ENCODE data around the gene GALNT11. TPM values are rescaled to one million over a fixed set of nuclear protein-coding genes. Genes with fewer than 3 reads are reported as not detected.
A peak's percentile ranks its signal among the peaks of the same experiment; 100 is the strongest.

GALNT11 gene
- total and polyA plus RNA-seq, 4 experiments from 2014 or later = 19.1 to 36.5 (median 29.5) TPM

DNA sequence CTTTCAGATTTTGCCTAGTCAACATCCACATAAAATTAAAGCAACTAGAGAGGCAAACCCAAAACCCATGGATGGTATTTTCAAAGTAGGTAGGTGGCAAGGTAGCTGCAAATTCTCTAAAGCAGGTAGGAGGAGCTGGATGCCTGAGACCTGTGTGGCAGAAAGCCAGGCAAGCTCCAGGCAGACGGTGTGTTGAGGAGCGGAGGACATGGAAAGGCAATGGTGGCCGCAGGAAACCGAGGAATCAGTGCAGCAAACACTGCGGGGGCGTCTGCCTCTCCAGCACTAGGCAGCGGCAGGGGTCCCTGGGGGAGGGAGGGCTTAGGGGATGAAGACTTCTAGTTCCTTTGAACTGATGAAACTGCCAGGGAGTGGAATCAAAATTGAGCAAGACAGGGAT lies 101.3 kb downstream of the GALNT11 start:
- Mint-ChIP-seq H3K27me3 (no peaks in the 10 kb centered on the region), H3K4me1 (peaks cover 10 to 15% (median 14%) of the 10 kb centered on the region in 4 donors), H3K36me3 (peaks cover 70% of the 10 kb centered on the region in 2 donors), H3K27ac (peak overlapping the region in 2 of 7 donors; percentile 62), H3K4me3 (no peak overlapping the region), H3K9me3 (peaks cover 4 to 19% (median 12%) of the 10 kb centered on the region in 8 donors)
- Histone ChIP-seq H3K9me3 (ENCODE audit: control insufficient read depth in 1 of 2, low read length in 2 of 2) (no peaks in the 10 kb centered on the region), H3K4me1 (ENCODE audit: insufficient read depth, low read length) (peaks cover 7% of the 10 kb centered on the region), H3K27me3 (ENCODE audit: insufficient read depth, low read length) (no peaks in the 10 kb centered on the region), H3K36me3 (ENCODE audit: insufficient read depth, low read length) (peaks cover 14% of the 10 kb centered on the region), H3K4me3 (ENCODE audit: low read length in 2 of 2) (no peak overlapping the region), H3K27ac (ENCODE audit: low read depth, low read length) (no peak overlapping the region)
- CTCF ChIA-PET (ENCODE audit: partially characterized antibody) = no interaction called here
- intact Hi-C loops (cut with micrococcal nuclease) = no loop called here
- POLR2A ChIA-PET (ENCODE audit: partially characterized antibody) = no interaction called here
- DNase-seq = no peak

DNA sequence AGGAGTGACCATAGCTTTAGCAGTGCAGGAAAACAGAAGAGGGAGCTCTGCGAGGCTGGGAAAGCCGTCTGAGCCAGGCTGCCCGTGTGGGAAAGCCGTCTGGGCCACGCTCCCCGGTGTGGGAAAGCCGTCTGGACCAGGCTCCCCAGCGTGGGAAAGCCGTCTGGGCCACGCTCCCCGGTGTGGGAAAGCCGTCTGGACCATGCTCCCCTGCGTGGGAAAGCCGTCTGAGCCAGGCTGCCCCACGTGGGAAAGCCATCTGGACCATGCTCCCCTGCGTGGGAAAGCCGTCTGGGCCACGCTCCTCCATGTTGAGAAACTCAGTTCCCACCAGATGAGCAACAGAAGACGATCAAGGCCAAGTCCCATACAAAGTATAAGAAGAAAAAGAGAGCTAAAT lies 101.8 kb downstream of the GALNT11 start:
- Histone ChIP-seq H3K9me3 (ENCODE audit: control insufficient read depth in 1 of 2, low read length in 2 of 2) (no peaks in the 10 kb centered on the region), H3K36me3 (ENCODE audit: insufficient read depth, low read length) (peaks cover 12% of the 10 kb centered on the region), H3K4me3 (ENCODE audit: low read length in 2 of 2) (no peak overlapping the region), H3K27me3 (ENCODE audit: insufficient read depth, low read length) (no peaks in the 10 kb centered on the region), H3K27ac (ENCODE audit: low read depth, low read length) (no peak overlapping the region), H3K4me1 (ENCODE audit: insufficient read depth, low read length) (peaks cover 7% of the 10 kb centered on the region)
- intact Hi-C loops (cut with micrococcal nuclease) = no loop called here
- Mint-ChIP-seq H3K27me3 (no peaks in the 10 kb centered on the region), H3K9me3 (peaks cover 4 to 19% (median 12%) of the 10 kb centered on the region in 8 donors), H3K4me3 (no peak overlapping the region), H3K36me3 (peaks cover 67 to 69% of the 10 kb centered on the region in 2 donors), H3K27ac (peak overlapping the region in 3 of 7 donors; percentile 3 to 70 (median 62)), H3K4me1 (peaks cover 9 to 13% (median 11%) of the 10 kb centered on the region in 4 donors)
- no peak for DNase-seq
- ChIA-PET POLR2A (ENCODE audit: partially characterized antibody) (no interaction called here), CTCF (ENCODE audit: partially characterized antibody) (no interaction called here)

DNA sequence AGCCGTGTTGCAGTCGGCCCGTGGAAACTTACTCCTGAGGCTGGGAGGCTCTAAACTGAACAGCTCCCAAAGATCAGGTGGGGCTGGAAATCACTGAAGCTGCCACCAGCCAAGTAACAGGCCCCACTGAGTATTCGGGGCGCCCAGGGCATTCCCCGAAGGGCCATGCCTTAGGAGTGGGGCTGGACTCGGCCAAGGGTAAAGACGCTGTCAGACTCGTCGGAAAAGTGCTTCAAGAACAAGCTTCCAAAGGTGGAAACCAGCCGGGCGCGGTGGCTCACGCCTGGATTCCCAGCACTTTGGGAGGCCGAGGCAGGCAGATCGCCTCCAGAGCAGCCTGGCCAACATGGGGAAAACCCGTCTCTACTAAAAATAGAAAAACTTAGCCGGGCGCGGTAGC lies 102.8 kb downstream of the GALNT11 start:
- Mint-ChIP-seq H3K36me3 (peaks cover 58 to 62% of the 10 kb centered on the region in 2 donors), H3K4me3 (no peak overlapping the region), H3K27me3 (no peaks in the 10 kb centered on the region), H3K4me1 (peaks cover under 1 to 4% (median 2%) of the 10 kb centered on the region in 4 donors), H3K9me3 (peaks cover 4 to 19% (median 12%) of the 10 kb centered on the region in 8 donors), H3K27ac (no peak overlapping the region)
- H3K4me1 ChIP-seq (ENCODE audit: insufficient read depth, low read length) = no peaks in the 10 kb centered on the region
- ChIA-PET POLR2A (ENCODE audit: partially characterized antibody) (no interaction called here), CTCF (ENCODE audit: partially characterized antibody) (no interaction called here)
- no peaks in the 10 kb centered on the region for H3K27me3 ChIP-seq (ENCODE audit: insufficient read depth, low read length)
- peaks cover 12% of the 10 kb centered on the region for H3K36me3 ChIP-seq (ENCODE audit: insufficient read depth, low read length)
- no peak overlapping the region for H3K27ac ChIP-seq (ENCODE audit: low read depth, low read length)
- no peaks in the 10 kb centered on the region for H3K9me3 ChIP-seq (ENCODE audit: control insufficient read depth in 1 of 2, low read length in 2 of 2)
- no peak overlapping the region for H3K4me3 ChIP-seq (ENCODE audit: low read length in 2 of 2)
- DNase-seq = no peak
- intact Hi-C loops (cut with micrococcal nuclease) = no loop called here

DNA sequence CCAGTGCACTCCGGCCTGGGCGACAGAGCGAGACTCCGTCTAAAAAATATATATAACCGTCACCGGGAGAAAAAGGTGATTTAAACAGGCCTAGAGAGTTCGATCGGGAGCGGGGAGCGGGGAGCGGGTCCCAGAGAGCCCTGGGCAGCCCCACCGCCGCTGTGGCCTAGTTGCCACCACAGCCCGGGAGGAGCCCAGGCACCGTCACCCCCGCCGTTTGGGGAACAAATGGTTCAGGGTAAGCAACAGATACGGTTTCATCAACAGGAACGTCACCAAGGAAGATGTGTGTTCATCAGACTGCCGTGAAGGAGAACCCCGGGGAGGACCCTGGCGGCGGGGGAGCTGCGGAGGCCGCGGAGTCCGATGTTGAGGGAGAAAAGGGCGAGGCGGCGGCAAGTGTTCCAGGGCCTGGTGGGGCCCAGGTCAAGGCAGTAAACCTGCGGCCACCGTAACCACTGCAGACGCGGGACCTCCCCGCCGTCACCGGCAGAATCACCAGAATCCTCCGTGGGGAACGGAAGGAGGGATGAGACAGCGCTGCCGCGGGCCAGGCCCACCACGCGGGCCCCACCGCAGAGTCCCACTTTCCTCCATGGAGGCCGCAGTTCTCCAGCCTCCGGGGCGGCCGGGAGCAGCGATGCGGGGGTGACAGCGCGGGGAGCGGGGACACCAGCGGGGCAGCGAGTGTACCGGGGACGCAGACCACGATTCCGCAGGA lies 103.4 kb downstream of the GALNT11 start:
- peaks cover 0 to 4% (median under 1%) of the 10 kb centered on the region in 4 donors for H3K4me1 Mint-ChIP-seq
- no peaks in the 10 kb centered on the region for H3K4me1 ChIP-seq (ENCODE audit: insufficient read depth, low read length)
- H3K27me3 Mint-ChIP-seq = no peaks in the 10 kb centered on the region
- H3K36me3 ChIP-seq (ENCODE audit: insufficient read depth, low read length) = peaks cover 11% of the 10 kb centered on the region
- no peak overlapping the region for H3K27ac Mint-ChIP-seq
- no peaks in the 10 kb centered on the region for H3K27me3 ChIP-seq (ENCODE audit: insufficient read depth, low read length)
- ChIA-PET POLR2A (ENCODE audit: partially characterized antibody) (no interaction called here), CTCF (ENCODE audit: partially characterized antibody) (no interaction called here)
- no peak for DNase-seq
- intact Hi-C loops (cut with micrococcal nuclease) = no loop called here
- no peak overlapping the region for H3K4me3 Mint-ChIP-seq
- no peak overlapping the region for H3K27ac ChIP-seq (ENCODE audit: low read depth, low read length)
- H3K9me3 Mint-ChIP-seq = peaks cover 4 to 18% (median 12%) of the 10 kb centered on the region in 8 donors
- no peaks in the 10 kb centered on the region for H3K9me3 ChIP-seq (ENCODE audit: control insufficient read depth in 1 of 2, low read length in 2 of 2)
- H3K4me3 ChIP-seq (ENCODE audit: low read length in 2 of 2) = no peak overlapping the region
- H3K36me3 Mint-ChIP-seq = peaks cover 58 to 61% of the 10 kb centered on the region in 2 donors

DNA sequence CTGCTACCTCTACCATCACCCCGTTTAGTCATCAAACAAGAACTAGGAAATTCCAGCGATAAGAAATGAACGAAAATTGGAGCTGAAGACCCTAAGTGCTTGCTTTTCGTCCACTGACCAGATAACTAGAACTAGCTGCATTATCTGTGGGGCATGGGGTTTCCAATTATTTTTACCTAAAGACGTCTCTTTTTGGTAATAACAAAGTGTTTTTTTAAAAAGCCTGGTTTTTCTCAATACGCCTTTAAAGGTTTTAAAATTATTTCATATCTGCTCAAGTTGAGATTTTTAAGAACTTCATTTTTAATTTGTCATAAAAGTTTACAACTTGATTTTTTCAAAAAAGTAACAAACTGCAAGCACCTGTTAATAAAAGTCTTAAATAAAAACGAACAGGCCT lies 104.2 kb downstream of the GALNT11 start:
- Histone ChIP-seq H3K4me1 (ENCODE audit: insufficient read depth, low read length) (no peaks in the 10 kb centered on the region), H3K27ac (ENCODE audit: low read depth, low read length) (no peak overlapping the region), H3K36me3 (ENCODE audit: insufficient read depth, low read length) (peaks cover 8% of the 10 kb centered on the region), H3K9me3 (ENCODE audit: control insufficient read depth in 1 of 2, low read length in 2 of 2) (no peaks in the 10 kb centered on the region), H3K27me3 (ENCODE audit: insufficient read depth, low read length) (no peaks in the 10 kb centered on the region), H3K4me3 (ENCODE audit: low read length in 2 of 2) (no peak overlapping the region)
- H3K9me3 Mint-ChIP-seq = peaks cover 0 to 11% (median 4%) of the 10 kb centered on the region in 8 donors
- no peak overlapping the region for H3K4me3 Mint-ChIP-seq
- H3K27me3 Mint-ChIP-seq = no peaks in the 10 kb centered on the region
- H3K27ac Mint-ChIP-seq = no peak overlapping the region
- ChIA-PET CTCF (ENCODE audit: partially characterized antibody) (no interaction called here), POLR2A (ENCODE audit: partially characterized antibody) (no interaction called here)
- peaks cover 0 to 4% (median under 1%) of the 10 kb centered on the region in 4 donors for H3K4me1 Mint-ChIP-seq
- intact Hi-C loops (cut with micrococcal nuclease) = no loop called here
- peaks cover 52 to 56% of the 10 kb centered on the region in 2 donors for H3K36me3 Mint-ChIP-seq
- no peak for DNase-seq

DNA sequence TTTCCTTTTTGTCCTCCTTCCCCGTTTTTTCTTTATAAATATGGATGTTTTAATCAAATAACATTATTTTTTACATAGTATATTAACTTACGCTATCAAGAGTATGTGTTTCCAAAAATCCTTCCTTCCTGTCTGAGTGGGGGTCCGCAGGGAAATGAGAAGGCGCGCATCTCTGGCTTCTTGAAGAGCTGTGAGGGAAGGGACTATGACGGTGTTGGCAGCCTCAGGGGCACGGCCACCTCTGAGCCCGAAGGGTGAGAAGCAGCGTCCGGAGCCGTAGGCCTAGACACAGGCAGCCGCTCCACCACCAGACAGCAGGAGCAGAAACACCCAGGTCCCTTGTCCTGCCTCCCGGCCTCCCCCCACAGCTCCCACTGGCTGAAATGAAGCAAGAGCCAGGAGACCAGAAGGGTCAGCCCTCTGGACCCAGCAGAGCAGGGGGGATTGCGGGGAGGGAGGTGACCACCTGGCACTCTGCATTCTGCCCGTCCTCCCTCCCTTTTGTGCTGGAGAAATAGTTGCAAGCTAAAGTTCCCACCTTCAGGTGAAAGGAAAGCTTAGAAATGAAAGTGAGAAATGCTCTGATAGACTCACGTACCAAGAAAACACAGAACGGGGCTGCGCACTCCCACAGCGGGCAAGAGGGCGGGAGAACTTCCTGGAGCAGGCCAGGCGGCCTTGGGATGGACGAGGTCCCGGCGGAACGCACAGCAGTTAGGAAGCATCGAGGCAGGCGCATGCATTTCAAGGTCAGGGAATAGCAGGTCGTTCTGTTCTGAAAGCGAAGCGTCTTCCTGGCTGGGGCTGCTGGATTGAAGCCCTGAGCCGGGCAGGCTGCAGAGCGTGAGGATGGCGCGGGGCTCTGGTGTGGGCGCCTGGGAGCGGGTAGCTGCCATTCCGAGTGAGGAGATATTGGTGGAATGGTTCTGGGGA lies 105.5 kb downstream of the GALNT11 start:
- Mint-ChIP-seq H3K9me3 (peaks cover 0 to 7% (median 0%) of the 10 kb centered on the region in 8 donors), H3K4me1 (peaks cover 0 to 2% (median under 1%) of the 10 kb centered on the region in 4 donors), H3K27me3 (no peaks in the 10 kb centered on the region), H3K4me3 (peak overlapping the region in 2 of 8 donors; percentile 5 to 15), H3K27ac (peak overlapping the region in 6 of 7 donors; percentile 3 to 81 (median 40)), H3K36me3 (peaks cover 41 to 48% of the 10 kb centered on the region in 2 donors)
- POLR2A ChIA-PET (ENCODE audit: partially characterized antibody) = no interaction called here
- Histone ChIP-seq H3K27ac (ENCODE audit: low read depth, low read length) (no peak overlapping the region), H3K9me3 (ENCODE audit: control insufficient read depth in 1 of 2, low read length in 2 of 2) (no peaks in the 10 kb centered on the region), H3K27me3 (ENCODE audit: insufficient read depth, low read length) (no peaks in the 10 kb centered on the region), H3K4me1 (ENCODE audit: insufficient read depth, low read length) (no peaks in the 10 kb centered on the region), H3K36me3 (ENCODE audit: insufficient read depth, low read length) (peaks cover 4% of the 10 kb centered on the region), H3K4me3 (ENCODE audit: low read length in 2 of 2) (no peak overlapping the region)
- CTCF ChIA-PET (ENCODE audit: partially characterized antibody) = no interaction called here
- intact Hi-C loops (cut with micrococcal nuclease) = no loop called here
- DNase-seq = no peak

DNA sequence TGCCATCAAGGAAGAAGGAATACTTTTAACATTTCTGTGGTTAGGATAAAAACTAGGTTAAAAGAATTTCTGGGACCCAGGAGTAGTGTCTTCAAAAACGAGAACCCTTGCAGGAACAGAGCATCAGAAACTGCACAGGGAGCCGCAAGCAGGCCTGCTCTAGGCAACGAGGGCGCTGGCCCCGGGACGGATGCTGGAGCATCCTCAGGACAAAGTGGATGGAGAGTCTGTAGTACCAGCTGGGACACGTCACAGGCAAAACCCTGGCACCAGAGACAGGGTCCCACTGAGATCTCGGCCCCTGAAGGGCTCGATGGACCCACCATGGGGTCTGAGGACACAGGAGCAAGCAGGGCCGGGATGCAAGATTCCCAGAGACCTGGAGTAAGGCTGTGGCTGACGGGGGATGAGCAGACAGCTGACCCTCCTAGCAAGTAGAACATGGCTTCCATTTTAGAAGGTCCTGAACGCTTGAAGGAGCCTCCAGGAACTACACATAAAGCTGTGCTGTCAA lies 106.6 kb downstream of the GALNT11 start:
- H3K4me3 ChIP-seq (ENCODE audit: low read length in 2 of 2) = no peak overlapping the region
- Mint-ChIP-seq H3K27me3 (no peaks in the 10 kb centered on the region), H3K4me3 (no peak overlapping the region), H3K27ac (peak overlapping the region in 1 of 7 donors; percentile 48), H3K4me1 (peaks cover 0 to 5% (median under 1%) of the 10 kb centered on the region in 4 donors), H3K9me3 (peaks cover 0 to 5% (median 0%) of the 10 kb centered on the region in 8 donors), H3K36me3 (peaks cover 44 to 51% of the 10 kb centered on the region in 2 donors)
- DNase-seq = no peak
- no peaks in the 10 kb centered on the region for H3K4me1 ChIP-seq (ENCODE audit: insufficient read depth, low read length)
- peaks cover 12% of the 10 kb centered on the region for H3K36me3 ChIP-seq (ENCODE audit: insufficient read depth, low read length)
- intact Hi-C loops (cut with micrococcal nuclease) = no loop called here
- ChIA-PET POLR2A (ENCODE audit: partially characterized antibody) (interaction anchor here (1.5 kb wide), 1 partner anchor 12 kb away, joined by 4 read pairs; no protein-coding TSS in a partner anchor), CTCF (ENCODE audit: partially characterized antibody) (interaction anchor here (2.2 kb wide), 1 partner anchor 14 kb away, joined by 8 read pairs; no protein-coding TSS in a partner anchor)
- no peaks in the 10 kb centered on the region for H3K27me3 ChIP-seq (ENCODE audit: insufficient read depth, low read length)
- H3K9me3 ChIP-seq (ENCODE audit: control insufficient read depth in 1 of 2, low read length in 2 of 2) = no peaks in the 10 kb centered on the region
- no peak overlapping the region for H3K27ac ChIP-seq (ENCODE audit: low read depth, low read length)
